Measurements from ENCODE around the gene KIF23.

DNA sequence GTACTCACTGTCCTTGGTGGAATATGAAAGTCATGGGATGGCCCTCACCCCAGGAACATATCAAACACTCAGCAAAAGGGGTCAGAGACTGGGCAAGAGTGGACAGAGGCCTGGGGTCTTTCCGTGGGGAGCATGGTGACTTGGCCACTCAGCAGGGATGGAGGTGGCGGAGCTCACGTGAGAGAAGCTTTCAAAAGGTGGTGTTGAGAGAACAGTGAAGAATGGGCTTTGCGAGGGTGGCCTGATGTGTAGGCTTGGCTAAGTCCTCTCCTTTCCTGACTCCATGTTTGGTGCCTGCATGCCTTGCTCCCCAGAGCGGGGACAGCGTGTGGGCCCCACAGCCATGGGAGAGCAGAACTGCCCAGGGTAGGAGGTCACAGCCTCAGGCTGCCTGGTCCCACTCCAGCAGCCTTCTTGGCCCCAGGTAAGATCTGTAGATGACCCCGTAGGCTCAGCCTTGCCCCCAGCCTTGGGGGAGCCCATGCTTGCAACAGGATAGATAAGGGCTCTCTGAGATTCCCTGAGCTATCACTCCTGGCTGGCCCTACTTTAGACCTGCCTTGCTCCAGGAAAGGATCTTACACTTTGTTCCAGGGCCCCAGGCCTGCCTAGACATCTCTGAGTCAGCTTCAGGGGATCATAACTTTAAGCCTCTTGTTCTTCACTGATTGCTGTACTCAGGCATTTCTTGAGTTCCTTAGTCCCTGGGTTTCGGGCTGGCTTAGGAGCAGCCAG is 55.5 kb downstream of the KIF23 start:
- TF ChIP-seq, protein P1, sequence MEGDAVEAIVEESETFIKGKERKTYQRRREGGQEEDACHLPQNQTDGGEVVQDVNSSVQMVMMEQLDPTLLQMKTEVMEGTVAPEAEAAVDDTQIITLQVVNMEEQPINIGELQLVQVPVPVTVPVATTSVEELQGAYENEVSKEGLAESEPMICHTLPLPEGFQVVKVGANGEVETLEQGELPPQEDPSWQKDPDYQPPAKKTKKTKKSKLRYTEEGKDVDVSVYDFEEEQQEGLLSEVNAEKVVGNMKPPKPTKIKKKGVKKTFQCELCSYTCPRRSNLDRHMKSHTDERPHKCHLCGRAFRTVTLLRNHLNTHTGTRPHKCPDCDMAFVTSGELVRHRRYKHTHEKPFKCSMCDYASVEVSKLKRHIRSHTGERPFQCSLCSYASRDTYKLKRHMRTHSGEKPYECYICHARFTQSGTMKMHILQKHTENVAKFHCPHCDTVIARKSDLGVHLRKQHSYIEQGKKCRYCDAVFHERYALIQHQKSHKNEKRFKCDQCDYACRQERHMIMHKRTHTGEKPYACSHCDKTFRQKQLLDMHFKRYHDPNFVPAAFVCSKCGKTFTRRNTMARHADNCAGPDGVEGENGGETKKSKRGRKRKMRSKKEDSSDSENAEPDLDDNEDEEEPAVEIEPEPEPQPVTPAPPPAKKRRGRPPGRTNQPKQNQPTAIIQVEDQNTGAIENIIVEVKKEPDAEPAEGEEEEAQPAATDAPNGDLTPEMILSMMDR (IDR thresholded peaks at IDR 0.05; ENCODE audit: borderline replicate concordance, extremely low read depth, low read length, poor library complexity, severe bottlenecking) = no peak
- no peak for TF ChIP-seq EZH2 (IDR thresholded peaks at IDR 0.05; ENCODE audit: borderline replicate concordance, low read depth, low read length, severe bottlenecking)
